Measurements from ENCODE around the gene USP21. TPM values are rescaled to one million over a fixed set of nuclear protein-coding genes. Genes with fewer than 3 reads are reported as not detected.

Gene USP21
- total and polyA plus RNA-seq, 2 of the 13 experiments (the other 11 are each of a cell fraction or from before 2014, with no cell fraction given) = 10.1 to 33.1 TPM

GRCh38 chr1:161198897-161199431 is 39.7 kb downstream of the USP21 start, which contains the start of gene ADAMTS4 (continued):
- TF ChIP-seq TGIF2 (CRISPR knock-in tag; IDR thresholded peaks at IDR 0.05) (no peak), ZNF512 (CRISPR knock-in tag; IDR thresholded peaks at IDR 0.05) (no peak), RFXANK (CRISPR knock-in tag; IDR thresholded peaks at IDR 0.05) (no peak), ZNF777 (CRISPR knock-in tag; IDR thresholded peaks at IDR 0.05) (no peak), SNAPC4 (CRISPR knock-in tag; IDR thresholded peaks at IDR 0.05) (no peak), MIER2 (CRISPR knock-in tag; IDR thresholded peaks at IDR 0.05) (no peak), ZSCAN25 (CRISPR knock-in tag; IDR thresholded peaks at IDR 0.05) (no peak), E2F1 (CRISPR knock-in tag; IDR thresholded peaks at IDR 0.05) (no peak), ZNF142 (CRISPR knock-in tag; IDR thresholded peaks at IDR 0.05) (no peak), ZNF761 (CRISPR knock-in tag; conservative IDR thresholded peaks at IDR 0.05) (no peak), ZNF567 (CRISPR knock-in tag; IDR thresholded peaks at IDR 0.05; ENCODE audit: borderline replicate concordance) (no peak), KLF6 (CRISPR knock-in tag; IDR thresholded peaks at IDR 0.05) (no peak), ARID3A (IDR thresholded peaks at IDR 0.05; ENCODE audit: low read depth, low read length) (no peak), ZNF546 (CRISPR knock-in tag; conservative IDR thresholded peaks at IDR 0.05) (no peak), SAP130 (CRISPR knock-in tag; IDR thresholded peaks at IDR 0.05; ENCODE audit: low read depth) (peak; percentile 35; the same call in 1 of the 2 replicates)
